ENCODE data around the gene ANKRD29.

The ANKRD29 gene

DNA sequence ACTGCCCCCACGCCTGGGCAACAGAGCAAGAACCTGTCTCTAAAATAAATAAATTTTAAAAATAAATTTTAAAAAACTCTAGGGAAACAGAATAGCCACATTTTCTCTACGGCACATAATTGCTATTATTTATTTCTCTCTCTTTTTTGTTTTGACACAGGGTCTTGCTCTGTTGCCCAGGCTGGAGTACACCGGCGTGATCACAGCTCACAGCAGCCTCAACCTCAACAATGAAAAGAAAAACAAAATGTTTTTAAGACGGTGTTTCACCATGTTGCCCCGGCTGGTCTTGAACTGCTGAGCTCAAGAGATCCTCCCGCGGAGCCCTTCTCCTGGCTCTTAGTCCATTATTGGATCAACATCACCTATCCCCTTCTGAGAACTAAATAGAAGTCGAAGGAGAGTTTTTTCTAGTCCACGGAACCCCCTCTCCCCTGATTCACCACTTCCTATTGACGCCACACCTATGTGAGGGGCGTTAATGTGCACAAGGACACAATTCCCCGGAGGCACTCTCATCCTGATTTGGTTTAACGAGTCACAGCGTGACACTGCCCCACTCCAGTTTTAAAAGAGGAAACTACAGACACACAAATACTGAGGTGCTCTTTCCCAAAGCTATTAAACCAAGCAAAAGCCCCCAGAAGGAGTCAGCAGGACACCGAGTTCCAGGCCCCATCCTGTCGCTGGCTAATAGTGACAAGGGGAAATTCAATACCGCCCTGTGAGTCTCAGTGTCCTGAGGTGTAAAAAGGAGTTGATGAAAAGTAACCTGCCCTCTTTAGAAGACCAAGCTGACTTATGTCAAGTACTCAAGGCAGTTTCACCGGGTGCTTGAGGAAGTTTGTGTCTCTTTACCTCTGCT is 77.5 kb downstream of the ANKRD29 start (continued):
- TF ChIP-seq ZBTB11 (tag by site-specific recombination; conservative IDR thresholded peaks at IDR 0.05; ENCODE audit: low read depth), result peak; percentile 65
- TF ChIP-seq, protein P1, sequence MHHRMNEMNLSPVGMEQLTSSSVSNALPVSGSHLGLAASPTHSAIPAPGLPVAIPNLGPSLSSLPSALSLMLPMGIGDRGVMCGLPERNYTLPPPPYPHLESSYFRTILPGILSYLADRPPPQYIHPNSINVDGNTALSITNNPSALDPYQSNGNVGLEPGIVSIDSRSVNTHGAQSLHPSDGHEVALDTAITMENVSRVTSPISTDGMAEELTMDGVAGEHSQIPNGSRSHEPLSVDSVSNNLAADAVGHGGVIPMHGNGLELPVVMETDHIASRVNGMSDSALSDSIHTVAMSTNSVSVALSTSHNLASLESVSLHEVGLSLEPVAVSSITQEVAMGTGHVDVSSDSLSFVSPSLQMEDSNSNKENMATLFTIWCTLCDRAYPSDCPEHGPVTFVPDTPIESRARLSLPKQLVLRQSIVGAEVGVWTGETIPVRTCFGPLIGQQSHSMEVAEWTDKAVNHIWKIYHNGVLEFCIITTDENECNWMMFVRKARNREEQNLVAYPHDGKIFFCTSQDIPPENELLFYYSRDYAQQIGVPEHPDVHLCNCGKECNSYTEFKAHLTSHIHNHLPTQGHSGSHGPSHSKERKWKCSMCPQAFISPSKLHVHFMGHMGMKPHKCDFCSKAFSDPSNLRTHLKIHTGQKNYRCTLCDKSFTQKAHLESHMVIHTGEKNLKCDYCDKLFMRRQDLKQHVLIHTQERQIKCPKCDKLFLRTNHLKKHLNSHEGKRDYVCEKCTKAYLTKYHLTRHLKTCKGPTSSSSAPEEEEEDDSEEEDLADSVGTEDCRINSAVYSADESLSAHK (tag by site-specific recombination; IDR thresholded peaks at IDR 0.05), result no peak
- peak; percentile 89 for TF ChIP-seq KLF1 (tag by site-specific recombination; IDR thresholded peaks at IDR 0.05)
- peak; percentile 45; the same call in 1 of the 2 replicates for TF ChIP-seq WT1 (tag by site-specific recombination; IDR thresholded peaks at IDR 0.05)
- TF ChIP-seq, protein P2, sequence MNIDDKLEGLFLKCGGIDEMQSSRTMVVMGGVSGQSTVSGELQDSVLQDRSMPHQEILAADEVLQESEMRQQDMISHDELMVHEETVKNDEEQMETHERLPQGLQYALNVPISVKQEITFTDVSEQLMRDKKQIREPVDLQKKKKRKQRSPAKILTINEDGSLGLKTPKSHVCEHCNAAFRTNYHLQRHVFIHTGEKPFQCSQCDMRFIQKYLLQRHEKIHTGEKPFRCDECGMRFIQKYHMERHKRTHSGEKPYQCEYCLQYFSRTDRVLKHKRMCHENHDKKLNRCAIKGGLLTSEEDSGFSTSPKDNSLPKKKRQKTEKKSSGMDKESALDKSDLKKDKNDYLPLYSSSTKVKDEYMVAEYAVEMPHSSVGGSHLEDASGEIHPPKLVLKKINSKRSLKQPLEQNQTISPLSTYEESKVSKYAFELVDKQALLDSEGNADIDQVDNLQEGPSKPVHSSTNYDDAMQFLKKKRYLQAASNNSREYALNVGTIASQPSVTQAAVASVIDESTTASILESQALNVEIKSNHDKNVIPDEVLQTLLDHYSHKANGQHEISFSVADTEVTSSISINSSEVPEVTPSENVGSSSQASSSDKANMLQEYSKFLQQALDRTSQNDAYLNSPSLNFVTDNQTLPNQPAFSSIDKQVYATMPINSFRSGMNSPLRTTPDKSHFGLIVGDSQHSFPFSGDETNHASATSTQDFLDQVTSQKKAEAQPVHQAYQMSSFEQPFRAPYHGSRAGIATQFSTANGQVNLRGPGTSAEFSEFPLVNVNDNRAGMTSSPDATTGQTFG (tag by site-specific recombination; IDR thresholded peaks at IDR 0.05; ENCODE audit: borderline replicate concordance), result no peak
- TF ChIP-seq ZNF416 (tag by site-specific recombination; IDR thresholded peaks at IDR 0.05), result no peak
- TF ChIP-seq SP2 (tag by site-specific recombination; IDR thresholded peaks at IDR 0.05), result peak; percentile 39
- TF ChIP-seq ZNF600 (tag by site-specific recombination; IDR thresholded peaks at IDR 0.05), result no peak
- TF ChIP-seq ZNF121 (tag by site-specific recombination; IDR thresholded peaks at IDR 0.05), result peak; percentile 70
- no peak for TF ChIP-seq ZNF791 (tag by site-specific recombination; IDR thresholded peaks at IDR 0.05)
- TF ChIP-seq KLF9 (tag by site-specific recombination; IDR thresholded peaks at IDR 0.05; ENCODE audit: low read depth), result peak; percentile 32; the same call in 1 of the 2 replicates
- TF ChIP-seq ZNF140 (tag by site-specific recombination; IDR thresholded peaks at IDR 0.05), result no peak
- peak; percentile 38 for TF ChIP-seq ZBTB20 (tag by site-specific recombination; IDR thresholded peaks at IDR 0.05)
- 0 out of 2 replicates have a peak, but pooled peaks have one; percentile 62 for TF ChIP-seq ZNF423 (tag by site-specific recombination; IDR thresholded peaks at IDR 0.05)
- 0 out of 2 replicates have a peak, but pooled peaks have one; percentile 4 for TF ChIP-seq ZNF664 (tag by site-specific recombination; IDR thresholded peaks at IDR 0.05)
- TF ChIP-seq ZBTB10 (tag by site-specific recombination; IDR thresholded peaks at IDR 0.05), result 0 out of 2 replicates have a peak, but pooled peaks have one; percentile 33
- TF ChIP-seq ZNF571 (tag by site-specific recombination; IDR thresholded peaks at IDR 0.05), result no peak

Data from HEK293 (cell line).